GM19324 (cell line): Measurements from ENCODE around the gene UQCC3.
"Not testable (repeated sequence)": the region's sequence is repeated elsewhere in the genome, so short reads cannot be mapped to it uniquely, and the experiment has no call there.

Experiments used
- ATAC-seq: cut with Tn5 transposase; IDR thresholded peaks from one replicate; pipeline ENCODE4 v1.9.1; 2021; ENCODE audit warnings: mild to moderate bottlenecking, moderate library complexity; ENCODE audit not compliant: unreplicated experiment, low FRiP score

UQCC3 gene

DNA sequence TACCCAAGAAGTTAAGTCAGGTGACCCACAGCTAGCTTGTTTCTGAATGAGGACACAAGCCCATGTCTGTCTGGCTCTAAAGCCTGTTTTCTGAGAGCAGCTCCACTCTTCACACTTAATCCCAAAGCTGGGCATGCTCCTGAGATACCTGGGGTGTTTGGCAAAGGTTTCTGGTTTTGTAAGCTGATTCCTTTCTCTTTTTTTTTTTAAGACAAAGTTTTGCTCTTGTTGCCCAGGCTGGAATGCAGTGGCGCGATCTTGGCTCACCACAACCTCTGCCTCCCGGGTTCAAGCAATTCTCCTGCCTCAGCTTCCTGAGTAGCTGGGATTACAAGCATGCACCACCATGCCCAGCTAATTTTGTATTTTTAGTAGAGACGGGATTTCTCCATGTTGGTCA lies 22.2 kb downstream of the UQCC3 start:
- not testable (repeated sequence) for ATAC-seq

DNA sequence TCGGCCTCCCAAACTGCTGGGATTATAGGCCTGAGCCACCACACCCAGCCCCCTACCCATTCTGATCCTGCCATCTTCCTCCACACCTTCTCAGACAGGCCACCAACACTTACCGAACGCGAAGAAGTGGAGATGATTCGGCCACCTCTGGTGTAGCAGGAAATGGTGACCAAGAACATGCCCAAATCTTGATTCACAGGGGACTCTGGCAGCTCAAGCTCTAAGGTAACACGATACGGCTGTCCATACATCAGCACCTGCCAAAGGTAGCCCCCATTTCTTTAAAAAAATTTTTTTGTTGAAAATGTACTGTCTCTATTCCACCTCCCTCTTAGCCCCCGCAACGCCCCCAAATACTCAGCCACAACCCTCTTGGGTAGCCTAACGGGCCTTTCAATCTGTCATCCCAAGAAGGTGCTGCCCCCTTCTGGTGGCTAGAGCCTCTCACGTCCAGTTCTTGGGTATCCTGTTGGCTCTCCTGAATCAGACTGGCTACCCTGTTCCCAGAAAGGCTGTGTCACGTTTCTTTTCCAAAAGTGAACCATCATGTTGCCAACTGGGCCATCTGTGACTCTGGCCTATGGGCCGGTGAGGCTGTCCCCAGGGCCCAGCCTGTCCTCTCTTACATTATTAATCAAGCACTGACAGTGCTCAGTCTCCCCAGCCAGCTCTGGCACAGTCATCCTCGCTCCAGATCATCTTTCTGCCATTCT lies 23.1 kb downstream of the UQCC3 start:
- ATAC-seq = no peak

DNA sequence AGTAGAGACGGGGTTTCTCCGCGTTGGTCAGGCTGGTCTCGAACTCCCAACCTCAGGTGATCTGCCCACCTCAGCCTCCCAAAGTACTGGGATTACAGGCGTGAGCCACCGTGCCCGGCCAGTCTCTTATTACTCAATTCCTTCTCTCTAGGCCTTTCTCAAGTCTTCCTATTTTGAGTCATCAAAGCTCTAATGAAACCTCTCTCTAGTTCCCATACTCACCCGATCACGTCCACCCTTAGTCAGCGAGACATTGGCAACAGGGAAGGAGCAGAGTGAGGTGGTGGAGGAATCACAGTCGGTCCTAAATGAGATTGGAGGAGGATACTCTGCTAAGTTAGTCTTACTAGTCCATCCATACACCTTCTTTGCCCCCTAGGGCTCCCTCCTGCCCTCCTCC lies 30.8 kb downstream of the UQCC3 start:
- no peak for ATAC-seq

DNA sequence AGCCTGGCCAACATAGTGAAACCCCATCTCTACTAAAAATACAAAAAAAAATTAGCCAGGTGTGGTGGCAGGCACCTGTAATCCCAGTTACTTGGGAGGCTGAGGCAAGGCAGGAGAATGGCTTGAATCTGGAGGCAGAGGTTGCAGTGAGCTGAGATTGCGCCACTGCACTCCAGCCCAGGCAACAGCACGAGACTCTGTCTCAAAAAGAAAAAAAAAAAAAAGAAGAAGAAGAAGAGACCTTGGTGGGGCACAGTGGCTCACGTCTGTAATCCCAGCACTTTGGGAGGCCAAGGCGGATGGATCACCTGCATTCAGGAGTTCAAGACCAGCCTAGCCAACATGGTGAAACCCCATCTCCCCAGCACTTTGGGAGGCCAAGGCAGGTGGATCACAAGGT lies 32.4 kb downstream of the UQCC3 start:
- not testable (repeated sequence) for ATAC-seq

DNA sequence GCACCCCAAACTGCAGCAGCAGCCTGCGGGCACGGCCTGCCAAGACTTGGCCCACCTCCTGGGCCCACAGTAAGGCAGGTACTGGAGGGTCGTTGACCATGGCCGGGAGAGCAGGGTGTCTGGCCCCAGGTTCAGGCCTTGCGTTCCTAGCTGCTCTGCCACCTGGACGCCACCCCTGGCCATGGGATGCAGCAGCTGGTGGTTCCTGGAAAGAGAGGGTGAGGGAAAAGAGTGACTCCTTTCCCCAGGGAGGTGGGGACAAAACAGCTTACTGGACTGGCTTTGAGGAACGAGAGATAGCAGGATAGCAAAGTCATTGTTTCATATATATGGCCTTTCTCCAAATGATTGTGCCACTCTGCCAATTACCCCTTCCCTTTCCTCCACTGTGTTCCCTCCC lies 33.9 kb downstream of the UQCC3 start:
- ATAC-seq = no peak

DNA sequence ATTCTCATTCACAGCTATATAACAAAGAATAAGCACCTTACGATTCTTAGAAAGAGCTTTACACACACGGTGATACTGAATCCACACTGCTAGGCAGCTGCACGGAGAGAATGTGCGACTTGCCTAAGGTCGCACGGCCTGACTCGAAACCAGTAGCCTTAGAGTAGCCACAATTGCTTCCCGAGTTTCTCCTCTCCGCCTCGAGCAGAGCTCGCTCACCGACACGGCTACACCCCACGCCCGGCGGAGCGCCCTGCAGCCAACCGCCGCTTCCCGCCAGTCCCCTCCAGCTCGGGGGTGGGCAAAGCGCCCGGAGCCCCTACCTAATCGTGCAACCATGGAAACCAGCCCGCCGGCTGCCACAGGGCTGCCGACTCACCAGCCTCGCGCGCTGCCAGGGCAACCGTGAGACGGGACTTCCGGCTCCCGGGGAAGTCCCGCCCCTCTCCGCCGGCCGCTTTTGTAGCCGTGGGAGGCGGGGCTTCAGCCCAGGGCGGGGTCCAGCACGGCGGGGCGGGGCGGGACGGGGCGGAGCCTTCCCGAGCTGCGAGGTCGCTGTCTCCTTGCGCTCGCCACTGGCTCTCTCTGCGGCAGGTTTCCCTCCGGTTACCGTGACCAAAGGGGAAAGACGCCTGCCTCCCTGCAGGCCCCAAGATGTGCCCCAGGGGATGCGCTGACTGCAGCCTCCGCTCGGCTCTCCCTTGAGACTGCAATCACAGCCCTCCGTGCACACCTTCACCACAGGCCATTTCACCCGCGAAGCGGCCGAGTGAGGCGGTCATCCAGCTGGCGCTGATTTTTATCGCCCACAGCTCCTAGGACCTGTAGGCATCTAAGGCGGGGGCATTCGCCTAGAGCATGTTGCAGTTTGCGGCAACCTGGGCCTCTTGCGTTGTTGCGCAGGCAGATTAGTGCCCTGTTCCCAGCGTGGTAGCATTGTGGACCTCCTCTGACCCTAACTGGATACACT lies 34.7 kb downstream of the UQCC3 start:
- peak; percentile 58 for ATAC-seq

DNA sequence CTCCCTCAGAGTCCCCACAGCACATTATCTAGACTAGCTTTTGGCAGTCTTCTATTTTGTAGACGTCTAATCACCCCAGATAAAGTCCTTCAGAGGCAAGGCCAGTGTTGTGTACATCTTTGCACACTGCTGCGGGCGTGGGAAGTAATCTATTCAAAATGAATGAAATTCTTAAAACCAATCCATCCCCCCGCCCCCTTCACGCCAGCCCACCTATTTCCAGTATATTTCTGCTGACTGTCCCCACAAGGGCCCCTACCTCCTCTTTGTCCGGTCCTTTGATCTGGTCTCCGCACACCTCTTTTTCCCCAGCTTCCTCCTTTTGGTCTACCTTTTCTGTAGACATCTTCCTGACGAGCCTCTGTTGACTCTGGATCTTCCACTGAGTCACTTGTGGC lies 35.4 kb downstream of the UQCC3 start:
- ATAC-seq = no peak

DNA sequence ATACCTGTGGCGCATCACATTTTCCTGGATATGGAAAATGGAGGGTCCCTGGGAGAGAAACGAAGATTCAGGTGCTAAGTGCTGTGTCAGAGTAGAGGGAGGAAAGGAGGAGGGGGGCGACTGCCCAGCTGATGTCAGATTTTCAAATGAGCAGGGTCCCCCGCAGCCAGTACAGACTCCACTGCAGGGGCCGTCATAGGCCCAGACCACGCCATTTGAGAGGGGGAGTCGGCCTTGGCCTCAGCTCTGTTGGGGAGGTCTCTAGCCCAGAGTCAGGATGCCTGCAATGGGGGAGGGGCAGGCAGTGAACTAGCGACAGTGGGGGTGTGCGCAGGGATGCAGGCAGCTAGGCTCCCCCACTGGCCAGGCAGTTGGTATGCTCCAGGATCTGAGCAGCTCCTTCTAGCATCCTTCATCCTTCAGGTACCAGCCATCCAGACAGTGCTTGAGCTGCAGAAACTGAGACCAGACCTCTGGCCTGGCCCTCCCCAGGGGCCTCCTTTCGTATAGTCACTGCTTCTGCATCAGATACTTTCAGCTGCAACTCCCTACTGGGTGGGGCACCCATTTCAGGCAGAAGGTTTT lies 35.9 kb downstream of the UQCC3 start, which contains the start of the genes BSCL2 and GNG3:
Gene BSCL2, minus strand, starts transcription at position 148 of the 585 bp plus-strand sequence. CDS start 229 bp downstream, outside the sequence.
Gene GNG3, plus strand, starts transcription at position 400 of the 585 bp plus-strand sequence. CDS start 620 bp downstream, outside the sequence.
- ATAC-seq = no peak

DNA sequence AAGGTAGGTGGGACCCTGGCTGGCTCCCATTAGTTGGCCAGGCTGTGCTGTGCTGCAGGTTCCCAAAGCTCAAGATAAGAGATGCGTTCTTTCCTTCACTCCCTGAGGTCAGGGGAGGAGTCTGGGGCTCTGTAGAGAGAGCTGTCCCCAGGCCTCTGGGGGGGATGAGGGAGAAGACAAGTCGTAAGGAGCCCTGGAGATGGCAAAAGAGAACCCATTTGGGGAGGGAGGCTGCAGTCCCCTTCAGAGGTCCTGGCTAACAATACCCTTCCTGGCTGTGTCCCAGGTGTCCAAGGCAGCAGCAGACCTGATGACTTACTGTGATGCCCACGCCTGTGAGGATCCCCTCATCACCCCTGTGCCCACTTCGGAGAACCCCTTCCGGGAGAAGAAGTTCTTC lies 36.9 kb downstream of the UQCC3 start:
- no peak for ATAC-seq

DNA sequence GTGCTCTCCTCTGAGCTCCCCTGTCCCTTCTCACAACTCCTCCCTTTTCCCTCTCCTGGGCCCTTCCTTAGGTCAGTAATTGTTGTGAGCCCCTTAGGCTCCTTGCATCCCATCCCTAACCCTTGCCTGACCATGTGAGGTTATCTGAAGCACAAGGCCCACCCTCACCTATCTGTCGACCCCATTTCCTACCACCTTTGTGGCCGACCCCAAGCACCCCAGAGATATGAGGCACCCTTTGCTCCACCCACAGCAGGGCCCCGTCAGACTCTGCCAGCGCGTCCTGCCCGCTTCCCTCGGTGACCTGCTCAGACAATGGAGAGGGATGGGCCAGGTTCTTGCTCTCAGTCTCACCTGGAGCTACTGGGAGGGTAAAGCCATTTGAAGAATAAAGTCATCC lies 37.3 kb downstream of the UQCC3 start:
- no peak for ATAC-seq

DNA sequence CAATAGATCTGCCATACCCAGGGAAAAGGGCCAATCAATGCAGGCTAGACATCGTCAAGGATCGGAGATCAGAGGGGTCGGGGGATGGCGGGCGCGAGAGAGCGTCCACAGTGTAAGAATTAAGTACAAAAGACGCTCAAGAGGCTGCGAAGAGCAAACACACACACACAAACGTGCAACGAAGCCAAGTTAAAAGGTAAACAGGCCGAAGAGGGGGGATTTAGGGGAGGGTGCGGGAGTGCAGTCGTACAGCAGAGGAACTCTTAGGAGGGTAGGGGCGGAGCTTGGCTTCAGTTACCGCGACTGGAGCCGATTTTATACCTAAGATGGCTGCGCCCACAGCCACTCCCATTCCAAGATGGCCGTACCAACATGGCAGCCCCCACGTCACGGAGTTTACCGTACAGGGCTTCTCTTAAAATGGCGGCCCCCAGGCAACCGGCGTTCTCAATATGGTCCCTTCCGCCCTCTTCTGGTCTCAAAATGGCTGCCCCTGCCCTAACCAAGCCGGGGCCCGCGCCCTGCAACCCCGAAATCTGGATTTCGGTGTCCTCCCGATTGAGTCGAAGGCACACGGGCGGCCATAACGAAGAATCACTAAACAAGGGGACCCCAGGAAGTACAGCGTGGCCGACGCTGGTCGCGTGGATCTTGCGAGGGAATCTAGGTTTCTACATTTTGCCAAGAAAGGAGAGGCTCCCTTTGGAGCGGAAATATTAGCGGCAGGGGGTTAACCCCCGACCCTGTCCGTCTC lies 38.0 kb downstream of the UQCC3 start:
- peak; percentile 73 for ATAC-seq

DNA sequence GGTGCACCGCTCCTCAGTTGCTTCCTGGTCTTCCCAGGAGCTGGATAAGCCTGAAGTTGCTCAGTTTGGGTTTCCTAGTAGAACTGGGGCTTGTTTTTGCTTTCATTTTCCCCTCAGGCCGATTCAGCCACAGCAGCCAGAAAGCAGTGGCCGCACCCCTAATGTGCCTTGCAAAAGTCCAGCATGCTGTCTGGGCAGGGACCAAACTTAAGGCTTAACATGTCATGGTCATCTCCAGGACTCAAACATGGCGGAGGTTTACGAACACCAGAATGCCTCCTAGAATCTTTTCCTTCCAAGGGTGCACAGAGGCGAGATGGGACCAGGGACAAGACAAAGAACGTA lies 38.5 kb downstream of the UQCC3 start:
- ATAC-seq = no peak

DNA sequence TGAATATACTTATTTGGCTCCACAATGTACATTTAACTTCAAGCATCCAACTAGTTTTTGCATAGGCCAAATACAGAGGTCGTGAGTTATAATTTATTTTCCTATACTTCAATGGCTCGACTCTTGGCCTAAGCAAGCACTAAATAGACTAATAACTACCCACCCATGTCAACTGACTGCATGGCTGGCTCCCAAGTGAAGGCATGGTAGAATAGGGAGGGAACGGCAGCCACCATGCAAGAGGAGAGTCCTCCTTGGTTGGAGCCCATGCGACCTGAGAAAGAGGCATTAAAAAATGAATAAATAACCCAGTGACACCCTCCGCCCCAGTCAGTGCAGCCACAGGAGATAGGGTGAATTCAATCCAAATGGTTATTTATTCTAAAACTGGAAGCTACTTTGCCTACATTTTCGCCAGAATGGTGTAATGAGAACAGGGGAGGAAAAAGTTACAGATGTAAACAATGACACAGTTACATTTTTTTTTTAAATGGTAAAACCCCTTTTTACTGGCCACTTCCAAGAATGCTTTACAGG lies 40.9 kb downstream of the UQCC3 start:
- ATAC-seq = no peak

DNA sequence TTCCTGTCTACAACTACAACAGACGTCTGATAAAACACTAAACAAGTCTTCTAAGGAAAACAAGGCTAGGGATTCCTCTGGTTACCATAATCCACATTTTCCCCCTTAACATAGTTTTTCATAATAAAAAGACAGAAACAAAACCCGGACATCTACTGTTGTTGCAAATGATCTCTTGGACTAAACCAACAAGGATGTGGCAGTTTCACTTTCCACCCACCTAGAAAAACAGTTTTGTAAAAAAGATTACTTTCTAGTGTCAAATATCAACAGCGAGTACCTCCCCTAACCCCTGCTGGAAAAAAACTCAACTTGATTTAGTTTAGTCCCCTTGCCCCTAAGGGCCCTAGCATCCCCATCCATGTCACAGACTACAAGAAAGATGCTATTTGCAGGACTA lies 41.4 kb downstream of the UQCC3 start:
- ATAC-seq = no peak

DNA sequence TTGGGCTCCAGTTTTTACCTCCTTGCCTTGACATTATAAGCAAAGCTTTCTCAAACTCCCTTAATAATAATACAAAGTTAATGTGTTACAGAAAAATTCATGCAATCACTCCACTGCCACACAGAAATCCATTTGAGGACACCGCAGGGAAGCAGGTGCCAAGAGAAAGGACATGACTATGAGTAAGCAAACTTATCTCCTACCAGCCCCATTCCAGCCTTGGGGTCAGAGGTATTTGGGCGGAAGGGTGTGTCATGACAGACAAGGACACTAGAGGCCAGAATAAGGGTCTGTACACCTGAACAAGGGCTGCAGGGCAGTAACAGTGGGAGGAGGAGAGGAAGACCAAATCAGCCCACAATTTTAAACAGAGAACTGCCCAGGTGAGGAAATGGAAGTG lies 41.9 kb downstream of the UQCC3 start:
- ATAC-seq = no peak

DNA sequence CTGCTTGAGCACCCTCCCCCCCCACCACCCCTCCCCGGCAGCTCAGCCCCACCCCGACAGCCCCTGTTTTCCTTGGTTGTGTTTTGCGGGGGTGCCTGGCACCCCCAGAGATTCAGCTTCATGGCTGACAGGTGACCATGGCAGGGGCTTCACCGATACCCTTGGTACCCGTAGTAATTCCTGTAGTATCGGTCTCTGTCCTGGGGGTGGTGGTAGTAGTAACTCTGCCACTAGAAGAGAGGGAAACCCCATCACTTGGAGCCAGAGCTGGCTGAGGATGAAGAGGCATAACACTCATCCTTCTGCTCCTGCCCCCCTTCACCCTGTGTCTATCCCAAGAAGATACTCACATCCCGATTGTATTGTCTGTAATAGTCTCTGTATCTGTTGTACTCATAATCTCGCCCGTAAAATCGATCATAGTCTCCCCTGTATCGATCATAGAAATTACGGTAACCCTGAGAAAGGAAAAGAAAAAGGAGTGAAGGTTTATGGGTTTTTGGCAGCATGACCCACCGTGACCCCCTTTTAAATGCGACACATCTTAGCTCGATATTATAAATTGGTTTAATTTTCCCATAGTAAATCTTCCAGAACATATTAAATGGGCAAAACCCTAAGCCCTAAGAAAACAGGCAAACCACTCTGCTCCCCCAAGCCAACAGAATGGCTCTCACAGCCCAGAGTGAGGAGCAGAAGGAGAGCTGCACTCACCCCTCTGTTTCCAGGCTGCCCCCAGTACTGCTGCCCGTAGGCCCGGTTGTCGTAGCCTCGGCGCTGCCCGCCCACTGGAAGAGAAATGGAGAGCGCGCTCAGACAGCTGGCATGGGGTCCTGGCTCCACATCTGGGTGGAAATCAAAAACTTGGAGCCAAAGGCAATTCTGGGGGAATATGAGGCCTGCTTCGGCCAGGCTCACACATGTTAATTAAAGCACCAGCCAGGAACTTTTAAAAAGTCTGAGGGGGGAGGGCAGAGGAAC lies 44.0 kb downstream of the UQCC3 start:
- no peak for ATAC-seq

DNA sequence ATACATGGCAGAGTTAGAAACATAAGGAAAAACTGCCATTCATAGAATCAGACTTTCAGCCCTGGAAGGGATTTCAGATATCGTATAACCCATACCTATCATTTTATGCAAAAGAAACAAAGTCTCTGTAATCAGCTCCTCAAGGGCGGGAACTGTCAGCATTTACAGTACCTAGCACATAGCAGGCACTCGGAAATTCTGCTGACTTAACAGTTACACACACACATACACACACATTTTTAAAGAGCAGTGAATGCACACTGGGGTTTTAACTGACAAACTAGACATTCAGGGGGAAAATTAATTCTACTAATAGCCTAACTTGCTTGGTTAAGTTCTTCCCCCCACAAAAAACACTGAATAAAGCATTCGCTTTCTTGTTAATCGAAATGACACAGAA lies 44.7 kb downstream of the UQCC3 start:
- no peak for ATAC-seq

DNA sequence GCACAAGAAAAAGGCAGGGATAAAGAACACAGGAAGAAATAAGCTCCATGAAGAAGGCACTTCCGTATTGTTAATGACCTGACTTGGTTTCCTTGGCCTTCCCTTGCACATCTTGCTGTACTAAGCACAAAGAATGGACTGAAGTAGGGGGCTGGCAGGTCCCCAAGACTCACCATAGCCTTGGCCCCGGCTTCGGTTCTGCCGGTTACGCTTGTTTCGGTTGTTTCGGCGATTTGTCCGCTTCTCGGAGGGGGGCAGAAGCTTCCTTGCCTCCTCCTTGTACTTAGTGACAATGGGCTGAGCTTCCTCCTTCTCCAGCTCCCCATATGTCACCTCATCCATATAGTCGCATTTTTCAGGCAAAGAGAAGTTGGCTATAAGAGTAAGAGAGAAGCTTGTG lies 45.3 kb downstream of the UQCC3 start:
- ATAC-seq = no peak
